Gastrocnemius medialis (tissue), 4 donors: ENCODE measurements around the gene BBS2.

Source experiments
- CTCF ChIP-seq, 5 experiments: fragments of 450-650 bp in 3 of 5; fragments of 200-600 bp in 2 of 5; sonication (generic) in 2 of 5; IDR thresholded peaks in 4 of 5; conservative IDR thresholded peaks in 1 of 5; 1 replicate in 4 of 5; 2 replicates in 1 of 5; pipeline ENCODE4 v1.5.1; 2016 to 2019; ENCODE audit warnings: antibody characterized with exemption in 5 of 5, mild to moderate bottlenecking in 3 of 5, moderate library complexity in 3 of 5
- POLR2A ChIP-seq, 2 donors: fragments of 450-650 bp; IDR thresholded peaks; one replicate each; pipeline ENCODE4 v1.6.1; 2017; ENCODE audit warnings: antibody characterized with exemption in 2 of 2, mild to moderate bottlenecking in 2 of 2, moderate library complexity in 2 of 2

DNA sequence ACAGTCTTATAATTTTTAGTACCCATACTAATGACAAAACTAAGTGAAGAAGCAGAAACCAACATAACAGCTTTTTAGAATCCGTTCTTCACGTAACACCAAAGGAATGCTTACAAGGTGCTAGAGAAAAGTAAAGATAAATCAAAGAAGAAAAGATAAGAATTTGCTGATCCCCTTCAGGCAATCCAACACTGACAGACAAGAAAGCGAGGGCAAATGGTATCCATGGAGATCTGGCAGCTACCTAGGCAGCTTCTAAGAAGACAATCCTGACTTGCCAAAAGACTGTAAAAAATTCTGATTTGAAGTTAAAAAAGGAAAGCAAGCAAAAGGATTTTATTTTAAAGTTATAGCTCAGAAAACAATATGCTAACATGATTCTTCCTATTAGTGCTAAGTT is 14.6 kb downstream of the BBS2 start:
- TF ChIP-seq POLR2A (IDR thresholded peaks at IDR 0.05) = no peak
- TF ChIP-seq CTCF (IDR thresholded peaks at IDR 0.05 in 4 of 5, conservative IDR thresholded peaks at IDR 0.05 in 1 of 5) = no peak
